GM18502 (cell line): ENCODE measurements around the gene RNF149.
A peak's percentile ranks its signal among the peaks of the same experiment; 100 is the strongest.
"Not testable (repeated sequence)": the region's sequence is repeated elsewhere in the genome, so short reads cannot be mapped to it uniquely, and the experiment has no call there.

Source experiments
- ATAC-seq: cut with Tn5 transposase; IDR thresholded peaks from one replicate; pipeline ENCODE4 v1.9.1; 2021; ENCODE audit warnings: mild to moderate bottlenecking; ENCODE audit not compliant: unreplicated experiment, poor library complexity

Gene RNF149

DNA sequence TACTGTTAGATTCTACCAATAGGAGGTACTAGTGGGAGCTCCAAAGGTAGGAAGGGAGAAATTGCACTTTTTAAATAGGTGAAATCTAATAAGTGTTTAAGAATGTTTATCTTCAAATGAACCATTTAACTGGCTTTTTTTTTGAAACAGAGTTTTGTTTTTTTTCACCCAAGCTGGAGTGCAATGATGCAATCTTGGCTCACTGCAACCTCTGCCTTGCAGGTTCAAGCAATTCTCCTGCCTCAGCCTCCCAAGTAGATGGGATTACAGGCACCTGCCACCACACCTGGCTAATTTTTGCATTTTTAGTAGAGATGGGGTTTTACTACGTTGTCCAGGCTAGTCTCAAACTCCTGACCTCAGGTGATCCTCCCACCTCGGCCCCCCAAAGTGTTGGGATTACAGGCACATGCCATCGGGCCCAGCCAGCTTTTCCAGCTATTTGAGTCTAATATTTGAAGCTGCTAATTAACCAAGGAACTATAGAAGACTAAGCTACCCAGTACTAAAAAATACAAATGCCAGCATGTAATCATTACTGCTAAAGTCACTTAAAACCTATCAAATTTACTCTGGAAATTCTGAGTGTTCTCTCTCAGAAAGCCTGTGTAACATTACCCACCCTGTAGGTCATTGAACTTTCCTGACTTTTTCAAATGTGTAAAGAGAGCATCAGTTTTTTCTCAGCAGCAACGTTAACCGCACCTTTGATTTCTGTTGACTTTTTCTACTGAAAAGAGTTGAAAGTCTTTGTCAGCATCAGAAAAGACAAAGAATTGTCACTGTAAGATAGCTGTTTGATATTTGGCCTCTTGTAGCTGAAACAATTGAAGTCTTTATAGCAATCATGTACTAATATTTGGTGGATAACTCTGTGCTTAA lies 24.6 kb upstream of the RNF149 start:
- ATAC-seq: no peak

DNA sequence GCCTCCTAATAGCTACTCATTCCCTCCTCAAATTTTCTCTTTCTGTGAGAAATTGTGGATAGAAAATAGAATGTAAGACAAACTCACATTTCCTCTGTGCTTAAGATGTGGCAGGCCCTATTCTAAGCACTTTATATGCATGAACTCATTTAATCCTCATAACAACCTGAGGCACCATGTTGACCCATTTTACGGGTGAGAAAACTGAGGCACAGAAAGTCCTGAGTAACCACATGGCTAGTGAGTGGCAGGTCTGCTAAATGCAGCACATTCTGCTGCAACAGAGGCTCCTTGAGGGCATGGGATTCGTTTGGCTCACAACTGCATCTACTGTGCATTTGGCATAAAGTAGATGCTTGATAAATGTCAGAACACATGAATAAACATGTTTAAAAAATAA lies 22.7 kb upstream of the RNF149 start:
- no peak for ATAC-seq

DNA sequence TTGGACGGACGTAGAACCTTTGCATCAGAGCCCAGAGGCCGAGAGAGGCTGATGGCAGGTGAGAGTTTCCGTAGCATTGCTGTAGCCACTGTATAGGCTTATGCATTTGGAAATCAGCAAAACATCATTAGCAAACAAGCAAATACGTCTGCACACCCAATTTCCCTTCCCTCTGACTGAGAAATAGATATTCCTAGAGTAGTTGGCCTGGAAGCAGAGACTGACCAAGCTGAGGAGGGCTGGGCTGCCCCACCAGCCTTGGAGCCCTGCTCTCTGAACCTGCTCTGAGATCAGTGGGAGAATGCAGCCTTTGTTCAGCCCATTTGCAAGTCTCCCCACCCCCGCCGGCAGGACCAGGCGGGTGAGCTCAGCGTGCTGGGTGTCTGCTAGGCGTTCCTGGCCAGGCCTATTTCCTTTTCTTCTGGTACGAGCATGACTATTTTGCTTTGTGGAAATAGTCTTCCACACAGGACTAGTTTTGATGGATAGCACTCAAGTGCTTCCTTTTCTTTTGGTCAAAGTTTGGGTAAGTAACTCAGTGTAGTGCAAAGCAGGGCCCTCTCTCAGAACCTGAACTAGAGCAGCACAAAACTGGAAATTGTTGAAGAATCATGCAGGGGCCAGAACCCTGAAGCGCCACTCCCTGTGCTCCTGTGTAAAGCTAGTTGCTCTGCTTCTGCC lies 21.9 kb upstream of the RNF149 start:
- no peak for ATAC-seq

DNA sequence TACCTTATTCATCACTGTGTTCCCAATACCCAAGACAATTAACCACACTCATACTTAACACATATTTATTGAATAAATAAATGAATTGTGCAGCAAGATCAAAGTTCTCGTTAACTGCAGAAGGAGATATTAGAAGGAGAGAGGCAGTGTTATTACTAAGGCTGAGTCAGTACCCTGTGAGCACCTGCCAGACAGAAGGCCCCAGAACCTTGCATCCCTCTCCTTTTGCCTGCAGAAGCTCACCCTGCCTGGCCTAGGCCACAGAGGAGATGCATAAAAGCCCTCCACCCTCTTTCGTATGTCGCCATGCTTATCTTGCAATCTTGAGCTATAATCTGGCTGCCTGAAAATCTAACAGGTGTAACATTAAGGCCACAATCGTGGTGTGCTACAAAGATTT lies 20.5 kb upstream of the RNF149 start:
- ATAC-seq: no peak

DNA sequence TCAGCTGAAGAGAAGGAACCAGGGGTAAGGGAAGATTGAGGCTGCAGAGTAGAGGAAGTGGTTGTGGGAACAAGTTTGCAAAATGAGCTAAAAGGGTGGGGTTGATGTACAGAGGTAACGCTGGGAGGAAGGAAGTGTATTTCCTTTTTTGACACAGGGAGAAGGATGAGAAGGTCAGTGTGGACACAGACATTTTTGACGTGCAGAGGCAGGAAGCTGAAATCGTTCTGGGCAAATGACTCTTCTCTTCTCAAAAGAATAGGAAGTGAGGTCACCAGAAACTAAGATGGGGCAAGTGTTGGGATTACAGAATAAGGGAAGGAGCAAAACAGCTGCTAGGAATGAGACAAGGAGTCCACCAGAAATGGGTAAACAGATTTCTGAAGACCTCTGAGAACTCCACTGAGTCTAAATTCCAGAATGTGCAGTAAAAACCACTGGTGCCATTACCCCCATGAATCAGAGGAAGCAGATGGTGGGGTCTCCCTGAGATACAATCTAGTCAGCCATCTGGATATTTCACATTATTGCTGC lies 20.0 kb upstream of the RNF149 start:
- peak; percentile 70 for ATAC-seq

DNA sequence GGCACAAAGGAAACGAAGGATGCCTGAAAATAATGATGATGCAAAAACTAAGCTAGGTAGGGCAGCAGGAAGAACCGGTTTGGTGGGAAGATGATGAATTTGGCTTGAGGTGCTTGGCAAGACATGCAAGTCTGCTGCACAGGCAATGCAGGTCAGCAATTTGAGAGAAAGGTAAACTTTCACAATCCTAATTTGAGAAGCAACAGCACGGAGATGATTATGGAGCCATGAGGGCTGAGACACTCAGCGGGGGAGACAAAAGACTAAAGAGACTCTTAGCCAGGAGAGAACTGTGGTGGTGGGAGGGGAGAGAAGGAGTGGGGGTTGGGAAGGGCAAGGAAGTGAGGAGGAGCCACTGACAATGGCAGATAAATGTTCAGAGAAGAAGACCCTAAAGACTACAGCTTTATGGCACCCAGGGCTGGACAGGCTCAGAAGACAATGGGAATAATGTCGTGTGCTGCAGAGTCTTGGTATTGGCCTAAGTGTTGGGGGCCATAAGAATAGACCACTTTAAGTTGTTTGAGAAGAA lies 19.4 kb upstream of the RNF149 start:
- no peak for ATAC-seq

DNA sequence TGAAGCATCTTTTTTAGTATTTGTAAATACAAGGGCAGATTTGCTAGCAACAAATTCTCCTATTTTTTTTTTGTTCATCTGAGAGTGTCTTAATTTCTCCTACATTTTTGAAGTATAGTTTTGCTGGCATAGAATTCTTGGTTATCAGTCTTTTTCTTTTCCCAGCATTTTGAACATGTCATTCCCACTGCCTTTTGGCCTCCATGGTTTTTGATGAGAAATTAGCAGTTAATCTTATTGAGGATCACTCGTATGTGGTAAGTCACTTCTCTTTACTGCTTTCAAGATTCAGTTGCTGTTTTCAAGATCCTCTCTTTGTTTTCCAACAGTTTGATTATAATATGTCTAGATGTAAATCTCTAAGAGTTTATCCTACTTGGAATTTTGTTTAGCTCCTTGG lies 16.9 kb upstream of the RNF149 start:
- ATAC-seq: no peak

DNA sequence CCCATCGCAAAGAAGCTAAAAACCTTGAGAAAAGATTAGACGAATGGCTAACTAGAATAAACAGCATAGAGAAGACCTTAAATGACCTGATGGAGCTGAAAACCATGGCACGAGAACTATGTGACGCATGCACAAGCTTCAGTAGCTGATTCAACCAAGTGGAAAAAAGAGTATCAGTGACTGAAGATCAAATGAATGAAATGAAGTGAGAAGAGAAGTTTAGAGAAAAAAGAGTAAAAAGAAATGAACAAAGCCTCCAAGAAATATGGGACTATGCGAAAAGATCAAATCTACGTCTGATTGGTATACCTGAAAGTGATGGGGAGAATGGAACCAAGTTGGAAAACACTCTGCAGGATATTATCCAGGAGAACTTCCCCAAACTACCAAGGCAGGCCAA lies 8.1 kb upstream of the RNF149 start:
- ATAC-seq: not testable (repeated sequence)

DNA sequence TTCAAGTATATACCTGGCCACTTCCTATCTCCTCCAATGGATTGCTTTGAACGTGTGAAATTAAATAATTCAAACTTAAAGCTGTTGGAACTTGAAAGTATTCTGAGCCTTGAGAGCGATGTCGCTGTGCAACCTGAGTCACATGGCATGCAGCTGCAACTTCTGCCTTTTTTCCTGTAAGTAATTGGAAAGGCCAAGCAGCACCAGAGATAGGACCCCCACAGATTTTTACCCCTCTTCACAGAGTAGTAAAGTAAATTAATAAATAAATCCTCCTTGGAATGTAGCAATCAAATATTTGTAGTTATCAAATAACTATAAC lies 3.2 kb upstream of the RNF149 start:
- ATAC-seq: no peak

DNA sequence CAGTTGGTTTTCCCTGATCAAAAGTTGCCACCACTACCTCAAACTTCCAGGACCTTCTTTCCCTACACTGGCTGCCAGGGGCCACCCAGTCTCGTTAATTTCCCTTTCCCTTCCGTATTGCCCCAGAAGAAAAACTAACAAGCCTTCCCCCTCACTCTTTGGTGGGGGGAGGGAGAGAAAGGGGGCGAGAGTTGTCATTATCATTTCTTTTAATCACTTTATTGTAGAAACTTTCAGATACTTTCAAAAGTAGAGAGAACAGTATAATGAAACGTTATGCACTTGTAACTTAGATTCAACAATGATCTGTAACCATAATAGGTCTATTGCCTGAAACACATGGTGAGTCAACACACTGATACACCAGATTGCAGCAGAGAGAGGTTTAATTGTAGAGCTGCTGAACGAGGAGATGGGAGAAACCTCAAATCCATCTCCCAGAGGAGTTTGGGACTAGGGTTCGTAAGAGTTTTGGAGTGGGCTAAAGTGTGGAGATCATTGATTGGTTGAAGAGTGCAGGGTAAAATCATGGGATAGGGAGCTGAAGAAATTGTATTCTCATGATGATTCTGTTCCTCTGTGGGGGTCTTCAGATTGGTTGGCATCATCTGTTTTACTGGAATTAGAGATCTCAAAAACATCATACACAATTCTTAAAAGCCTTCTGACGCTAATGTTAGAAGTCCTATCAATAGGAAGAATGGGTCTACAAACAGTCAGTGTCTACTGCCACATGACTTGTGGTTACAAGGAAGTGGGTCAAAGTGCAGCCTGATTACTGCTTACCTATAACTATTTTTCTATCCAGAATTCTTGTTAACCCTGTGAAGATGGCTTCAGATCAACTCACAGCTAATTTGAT lies 2.6 kb upstream of the RNF149 start:
- no peak for ATAC-seq

DNA sequence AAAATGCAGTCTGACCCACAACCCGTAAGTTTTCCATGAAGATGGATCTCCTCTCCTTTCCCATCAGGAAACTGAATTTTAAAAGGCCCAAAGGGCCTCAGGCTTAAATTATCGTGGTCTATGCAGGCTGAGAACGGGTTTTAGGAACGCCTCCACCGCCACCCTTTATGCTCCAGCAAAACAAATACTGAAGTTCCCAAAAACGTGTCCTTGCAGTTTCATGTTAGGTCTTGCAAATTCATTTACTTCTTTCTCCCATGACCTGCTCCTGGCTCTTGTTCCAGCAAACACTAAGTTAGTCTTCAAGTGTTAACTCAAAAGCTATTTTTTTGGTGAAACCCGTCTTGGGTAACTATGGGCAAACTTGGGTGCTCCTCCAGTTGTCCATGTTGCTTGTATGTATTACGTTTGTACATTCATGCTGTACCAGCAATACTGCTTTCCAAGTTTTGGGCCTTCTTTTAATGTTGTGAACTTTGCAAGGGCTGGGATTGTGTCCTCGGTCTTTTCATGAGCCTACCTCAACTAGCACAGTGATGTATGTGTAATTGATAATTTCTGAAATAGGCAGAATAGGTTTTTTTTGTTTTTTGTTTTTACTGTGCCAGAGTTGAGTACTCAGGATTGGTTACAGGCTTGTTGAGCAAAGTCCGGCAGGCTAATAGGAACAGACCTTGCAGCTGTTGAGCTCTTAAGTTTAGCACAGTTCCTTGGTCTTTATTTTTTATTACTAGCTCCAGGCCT lies 1.8 kb upstream of the RNF149 start:
- no peak for ATAC-seq

DNA sequence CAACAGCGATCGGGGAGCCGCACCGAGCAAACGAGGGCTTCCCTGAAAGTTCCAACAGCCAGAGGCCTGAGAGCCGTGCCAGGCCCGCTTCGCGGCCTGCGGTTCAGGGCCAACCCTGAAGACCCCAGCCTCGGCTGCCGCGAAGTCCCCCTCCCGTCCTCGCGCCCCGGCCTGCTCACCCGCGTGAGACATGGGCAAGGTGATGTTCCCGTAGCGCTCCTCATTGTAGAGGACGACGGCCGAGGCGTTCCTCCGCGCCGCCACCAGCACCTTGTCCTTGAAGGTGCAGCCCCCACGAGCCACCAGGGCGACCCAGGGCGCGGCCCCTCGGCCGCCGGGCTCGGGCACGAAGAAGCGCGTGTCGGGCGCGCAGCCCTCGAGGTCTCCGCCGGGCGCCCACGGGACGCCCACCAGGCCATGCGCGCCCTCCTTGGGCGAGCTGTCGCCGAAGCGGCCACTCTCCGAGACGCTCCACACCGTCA lies 510 bp downstream of the RNF149 start:
- ATAC-seq: peak; percentile 12

DNA sequence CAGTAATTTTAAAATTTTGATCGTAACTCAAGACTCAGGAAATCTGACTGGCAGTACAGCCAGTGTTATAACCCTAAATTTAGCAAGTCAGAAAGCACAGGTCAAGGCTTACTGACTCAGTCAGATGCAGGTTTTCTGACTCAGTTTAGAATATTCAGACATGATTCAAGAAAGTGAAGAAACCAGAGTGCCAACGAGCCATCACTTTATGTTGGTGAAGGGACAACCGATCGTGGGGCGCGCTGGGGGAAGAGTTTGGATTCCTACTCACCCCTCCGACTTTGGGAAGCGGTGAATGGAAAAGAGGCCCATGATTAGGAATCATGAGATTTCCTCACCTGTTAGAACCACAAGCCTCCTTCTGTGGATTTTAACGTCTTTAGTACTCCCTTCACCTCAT lies 998 bp downstream of the RNF149 start:
- no peak for ATAC-seq

DNA sequence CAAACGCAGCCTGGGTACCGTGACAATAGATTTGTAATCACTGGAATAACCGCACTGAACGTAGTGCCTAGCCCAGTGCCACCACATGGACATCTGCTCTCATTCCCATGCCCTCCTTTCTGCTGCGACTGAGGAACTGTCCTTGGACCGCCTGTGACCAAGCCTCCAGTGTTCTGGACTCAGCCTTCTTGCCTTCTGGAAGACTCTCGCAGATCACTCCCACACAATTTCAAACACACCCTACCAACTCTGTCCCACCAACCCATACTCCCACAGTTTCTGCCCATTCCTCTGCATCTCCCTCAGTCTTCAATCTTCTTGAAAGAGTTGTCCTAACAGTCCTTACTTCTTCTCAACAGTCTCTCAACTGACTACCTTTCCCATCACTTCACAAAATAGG lies 2.1 kb downstream of the RNF149 start:
- ATAC-seq: peak; percentile 14

DNA sequence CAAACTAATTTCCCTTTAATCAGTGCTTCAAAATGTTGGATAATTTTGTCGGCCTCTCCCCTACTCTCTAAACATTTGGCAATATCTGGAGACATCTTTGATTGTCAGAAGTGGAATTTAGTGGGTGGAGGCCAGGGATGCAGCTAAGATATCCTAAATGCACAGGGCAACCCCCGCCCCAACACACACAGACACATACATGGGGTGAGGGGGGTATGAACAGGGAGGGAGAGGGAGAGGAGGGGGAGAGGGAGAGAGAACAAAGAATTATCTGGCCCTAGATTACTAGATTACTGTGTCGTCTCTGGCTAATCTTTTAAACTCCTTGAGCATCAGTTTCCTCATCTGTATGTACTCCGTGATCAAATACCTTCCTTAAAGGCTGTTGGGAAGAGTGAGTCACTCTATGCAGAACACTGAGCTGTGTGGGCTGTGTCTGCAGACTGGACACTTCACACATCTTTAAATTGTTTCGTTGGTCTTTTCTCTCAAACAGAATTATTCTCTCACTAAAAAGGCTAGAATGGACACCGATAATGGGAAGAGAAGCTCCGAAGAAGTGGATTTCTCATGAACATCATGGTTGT lies 2.9 kb downstream of the RNF149 start:
- no peak for ATAC-seq

DNA sequence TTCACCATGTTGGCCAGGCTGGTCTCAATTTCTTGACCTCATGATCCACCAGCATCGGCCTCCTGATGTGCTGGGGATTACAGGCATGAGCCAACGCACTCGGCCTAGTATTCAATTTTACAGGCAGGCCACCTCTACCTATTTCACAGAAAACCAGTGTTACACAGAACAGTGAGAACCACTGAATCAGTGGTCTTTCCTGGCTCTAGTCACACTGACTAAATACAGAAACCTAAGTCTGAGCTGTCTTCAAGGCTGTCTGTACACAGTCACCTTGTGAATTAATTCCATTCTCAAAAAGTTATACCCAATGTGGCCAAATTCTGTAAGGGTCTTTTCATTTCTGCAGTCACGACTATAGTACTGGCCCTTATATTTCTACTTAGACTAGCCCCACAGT lies 3.5 kb downstream of the RNF149 start:
- ATAC-seq: no peak

DNA sequence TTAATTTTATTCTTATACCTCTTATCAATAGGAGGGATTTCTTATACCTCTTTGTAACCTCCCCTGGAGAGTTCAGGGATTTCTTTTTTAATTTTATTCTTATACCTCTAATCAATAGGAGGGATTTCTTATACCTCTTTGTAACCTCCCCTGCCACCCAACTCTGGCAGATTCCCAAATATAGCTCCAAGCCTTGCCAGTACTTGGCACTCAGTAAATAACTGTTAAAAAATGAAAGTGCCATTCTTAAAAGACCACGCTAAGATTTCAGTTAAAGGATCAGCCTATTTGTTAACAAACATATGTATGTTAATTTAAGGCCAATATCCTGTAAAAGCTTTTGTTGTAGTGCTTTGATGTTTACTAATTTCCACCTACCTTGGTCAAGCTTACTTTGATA lies 4.8 kb downstream of the RNF149 start:
- no peak for ATAC-seq

DNA sequence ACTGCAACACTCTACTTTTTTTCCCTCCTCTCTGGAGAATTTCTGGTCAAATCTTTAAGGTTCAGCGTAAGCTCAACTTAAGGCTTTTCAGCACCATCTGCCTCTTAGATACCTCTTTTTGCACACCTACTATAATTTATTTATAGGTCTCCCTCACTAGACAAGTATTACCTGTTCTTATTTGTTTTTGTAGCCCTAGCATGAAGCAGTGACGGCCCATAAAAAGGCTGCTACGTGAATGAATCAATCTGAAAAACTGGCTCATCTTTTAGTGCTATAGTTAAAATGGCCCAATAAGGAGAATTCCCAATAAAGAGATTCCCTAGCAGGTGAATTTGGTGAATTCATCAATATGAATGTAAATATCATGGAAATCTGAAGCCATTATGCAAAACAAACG lies 6.5 kb downstream of the RNF149 start:
- ATAC-seq: no peak

DNA sequence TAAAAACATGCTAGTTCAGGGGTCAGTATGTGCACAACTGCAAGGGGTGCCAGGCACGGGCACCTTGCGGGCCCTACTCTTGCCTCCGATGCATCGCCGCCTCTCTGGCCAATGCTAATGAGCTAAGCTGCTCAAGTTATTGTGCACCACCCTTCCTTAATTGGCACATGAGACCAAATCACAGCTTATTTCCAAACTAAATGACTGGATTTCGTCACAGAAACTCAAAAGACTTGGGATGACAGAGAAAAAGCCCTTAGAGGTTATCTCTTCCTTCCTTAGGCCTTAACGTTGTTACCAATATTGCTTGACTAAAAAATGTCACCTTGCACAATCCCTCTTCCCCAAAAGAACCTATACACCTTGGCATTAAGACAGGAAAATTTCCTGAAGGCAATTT lies 7.7 kb downstream of the RNF149 start:
- no peak for ATAC-seq
